Fibroblast of pulmonary artery (primary cell): Measurements from ENCODE around the gene COG7.

ENCODE experiments used
- DNase-seq: peaks from one replicate; pipeline ENCODE4 v3.0.0-alpha.2; 2010; ENCODE audit warnings: low read depth
- H3K4me3 ChIP-seq: replicated peaks from 2 replicates; pipeline ENCODE4 v1.5.1; 2011; ENCODE audit warnings: low read depth, mild to moderate bottlenecking, control low read depth, low read length, moderate library complexity
- TF ChIP-seq, protein P1 (sequence below): IDR thresholded peaks from 2 replicates; pipeline ENCODE4 v1.5.1; 2011; ENCODE audit warnings: mild to moderate bottlenecking, control low read depth, low read length, inconsistent platforms; ENCODE audit errors: missing control alignments

The COG7 gene

GRCh38 chr16:23353440-23353839, 99.5 kb downstream of the COG7 start:
- H3K4me3 ChIP-seq: no peak overlapping the region
- TF ChIP-seq, protein P1, sequence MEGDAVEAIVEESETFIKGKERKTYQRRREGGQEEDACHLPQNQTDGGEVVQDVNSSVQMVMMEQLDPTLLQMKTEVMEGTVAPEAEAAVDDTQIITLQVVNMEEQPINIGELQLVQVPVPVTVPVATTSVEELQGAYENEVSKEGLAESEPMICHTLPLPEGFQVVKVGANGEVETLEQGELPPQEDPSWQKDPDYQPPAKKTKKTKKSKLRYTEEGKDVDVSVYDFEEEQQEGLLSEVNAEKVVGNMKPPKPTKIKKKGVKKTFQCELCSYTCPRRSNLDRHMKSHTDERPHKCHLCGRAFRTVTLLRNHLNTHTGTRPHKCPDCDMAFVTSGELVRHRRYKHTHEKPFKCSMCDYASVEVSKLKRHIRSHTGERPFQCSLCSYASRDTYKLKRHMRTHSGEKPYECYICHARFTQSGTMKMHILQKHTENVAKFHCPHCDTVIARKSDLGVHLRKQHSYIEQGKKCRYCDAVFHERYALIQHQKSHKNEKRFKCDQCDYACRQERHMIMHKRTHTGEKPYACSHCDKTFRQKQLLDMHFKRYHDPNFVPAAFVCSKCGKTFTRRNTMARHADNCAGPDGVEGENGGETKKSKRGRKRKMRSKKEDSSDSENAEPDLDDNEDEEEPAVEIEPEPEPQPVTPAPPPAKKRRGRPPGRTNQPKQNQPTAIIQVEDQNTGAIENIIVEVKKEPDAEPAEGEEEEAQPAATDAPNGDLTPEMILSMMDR: no peak
- DNase-seq: no peak

- H3K4me3 ChIP-seq: no peak overlapping the region
- no peak for DNase-seq
- TF ChIP-seq, protein P1: no peak
Measured at GRCh38 chr16:23351360-23351759, 101.6 kb downstream of the COG7 start.

- TF ChIP-seq, protein P1: peak; percentile 13
- H3K4me3 ChIP-seq: no peak overlapping the region
- no peak for DNase-seq
Measured at GRCh38 chr16:23348579-23349469, 104.2 kb downstream of the COG7 start.

DNA sequence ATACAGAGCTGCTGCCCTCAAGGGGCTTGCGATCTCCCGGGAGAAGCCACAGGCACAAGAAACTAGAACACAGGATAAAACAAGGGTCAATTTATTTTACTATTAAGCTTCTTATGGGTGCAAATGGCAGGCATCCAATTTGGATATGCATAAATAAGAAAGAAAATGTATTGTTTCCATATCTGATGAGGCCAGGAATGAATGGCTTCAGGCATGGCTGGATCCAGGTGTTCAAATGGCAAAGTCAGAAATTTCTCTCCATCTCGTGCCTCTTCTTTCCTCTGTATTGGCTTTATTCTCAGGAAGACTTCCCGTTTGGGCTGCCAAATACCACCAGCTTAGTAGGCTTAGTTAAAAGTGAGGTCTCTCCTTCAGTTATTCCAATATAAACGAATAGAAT, 107.8 kb downstream of the COG7 start:
- TF ChIP-seq, protein P1: no peak
- no peak for DNase-seq
- H3K4me3 ChIP-seq: no peak overlapping the region

GRCh38 chr16:23343643-23344612, 109.1 kb downstream of the COG7 start:
- TF ChIP-seq, protein P1: no peak
- H3K4me3 ChIP-seq: no peak overlapping the region
- no peak for DNase-seq

DNA sequence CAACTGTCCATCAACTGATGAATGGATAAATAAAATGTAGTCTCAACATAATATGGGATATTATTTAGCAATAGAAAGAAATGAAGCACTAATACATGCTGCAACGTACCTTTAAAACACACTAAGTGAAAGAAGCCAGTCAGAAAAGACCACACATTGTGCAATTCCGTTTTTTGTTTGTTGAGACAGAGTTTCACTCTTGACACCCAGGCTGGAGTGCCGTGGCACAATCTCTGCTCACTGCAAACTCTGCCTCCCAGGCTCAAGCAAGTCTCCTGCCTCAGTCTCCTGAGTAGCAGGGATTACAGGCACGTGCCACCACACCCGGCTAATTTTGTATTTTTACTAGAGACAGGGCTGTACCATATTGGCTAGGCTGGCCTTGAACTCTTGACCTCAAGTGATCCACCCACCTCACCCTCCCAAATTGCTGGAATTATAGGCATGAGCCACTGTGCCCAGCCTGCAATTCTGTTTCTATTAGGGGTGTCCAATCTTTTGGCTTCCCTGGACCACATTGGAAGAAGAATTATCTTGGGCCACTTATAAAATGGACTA, 110.8 kb downstream of the COG7 start:
- TF ChIP-seq, protein P1: no peak
- no peak overlapping the region for H3K4me3 ChIP-seq
- DNase-seq: no peak
